ENCODE measurements around the gene ANKRD13D.

- TF ChIP-seq CTCF (IDR thresholded peaks at IDR 0.05; ENCODE audit: insufficient read depth, low read depth, low read length) (no peak), EZH2 (IDR thresholded peaks at IDR 0.05; ENCODE audit: insufficient read depth, low read length) (no peak)
These were observed 59.9 kb downstream of the ANKRD13D start for GRCh38 chr11:67349036-67349435.

Measured in astrocyte (in vitro differentiated cells and primary cell).